HG03066 (cell line): ENCODE data around the gene LDB3.

Experiments
- ATAC-seq: cut with Tn5 transposase; IDR thresholded peaks from one replicate; pipeline ENCODE4 v1.9.1; 2021; ENCODE audit warnings: low read depth; ENCODE audit not compliant: unreplicated experiment

Gene LDB3

GRCh38 chr10:86756511-86757112, 88.3 kb downstream of the LDB3 start, which contains the start of gene BMPR1A:
Gene BMPR1A, plus strand, starts transcription at chr10:86756619. Its CDS starts 119,400 bp downstream, at chr10:86876019.
- ATAC-seq: peak; percentile 31

DNA sequence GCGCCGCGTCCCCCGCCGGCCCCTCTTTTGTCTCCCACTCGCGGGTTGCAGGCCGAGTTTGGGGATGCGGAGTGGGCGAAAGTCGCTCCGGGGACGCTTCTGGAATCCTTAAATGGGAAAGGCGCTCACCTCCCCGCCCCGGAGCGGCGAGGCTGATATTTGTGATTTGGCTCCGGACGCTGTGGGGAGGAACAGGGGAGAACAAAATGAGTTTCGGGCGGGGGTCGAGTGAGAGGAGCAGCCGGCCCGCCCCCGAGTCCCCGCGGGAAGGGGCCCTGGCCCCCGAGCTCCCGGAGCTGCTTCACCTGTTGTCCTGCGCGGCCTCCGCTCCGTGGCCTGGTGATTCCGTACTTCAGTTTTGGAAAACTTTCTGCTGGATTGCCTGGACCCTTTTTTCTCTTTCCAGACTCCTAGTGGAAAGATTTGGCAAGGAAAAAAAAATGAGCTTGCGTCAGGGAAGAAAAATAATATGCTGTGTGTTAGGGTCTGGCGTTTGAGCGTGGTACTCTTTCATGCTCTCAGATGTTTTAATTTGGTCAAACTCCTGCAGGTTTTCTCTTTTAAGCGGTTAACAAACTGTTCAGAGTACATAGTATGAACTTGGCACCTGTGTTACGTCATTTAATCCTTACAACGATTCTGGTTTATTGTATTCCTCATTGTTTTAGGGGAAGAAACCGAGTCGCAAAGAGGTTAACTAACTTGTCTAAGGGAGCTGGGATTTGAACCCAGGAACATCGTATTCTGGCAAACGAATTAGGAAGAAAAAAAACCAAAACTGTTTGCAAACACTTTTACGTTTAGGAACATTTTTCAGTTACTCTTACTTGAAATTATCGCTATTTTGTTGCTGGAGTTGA, 89.0 kb downstream of the LDB3 start:
- ATAC-seq: no peak

DNA sequence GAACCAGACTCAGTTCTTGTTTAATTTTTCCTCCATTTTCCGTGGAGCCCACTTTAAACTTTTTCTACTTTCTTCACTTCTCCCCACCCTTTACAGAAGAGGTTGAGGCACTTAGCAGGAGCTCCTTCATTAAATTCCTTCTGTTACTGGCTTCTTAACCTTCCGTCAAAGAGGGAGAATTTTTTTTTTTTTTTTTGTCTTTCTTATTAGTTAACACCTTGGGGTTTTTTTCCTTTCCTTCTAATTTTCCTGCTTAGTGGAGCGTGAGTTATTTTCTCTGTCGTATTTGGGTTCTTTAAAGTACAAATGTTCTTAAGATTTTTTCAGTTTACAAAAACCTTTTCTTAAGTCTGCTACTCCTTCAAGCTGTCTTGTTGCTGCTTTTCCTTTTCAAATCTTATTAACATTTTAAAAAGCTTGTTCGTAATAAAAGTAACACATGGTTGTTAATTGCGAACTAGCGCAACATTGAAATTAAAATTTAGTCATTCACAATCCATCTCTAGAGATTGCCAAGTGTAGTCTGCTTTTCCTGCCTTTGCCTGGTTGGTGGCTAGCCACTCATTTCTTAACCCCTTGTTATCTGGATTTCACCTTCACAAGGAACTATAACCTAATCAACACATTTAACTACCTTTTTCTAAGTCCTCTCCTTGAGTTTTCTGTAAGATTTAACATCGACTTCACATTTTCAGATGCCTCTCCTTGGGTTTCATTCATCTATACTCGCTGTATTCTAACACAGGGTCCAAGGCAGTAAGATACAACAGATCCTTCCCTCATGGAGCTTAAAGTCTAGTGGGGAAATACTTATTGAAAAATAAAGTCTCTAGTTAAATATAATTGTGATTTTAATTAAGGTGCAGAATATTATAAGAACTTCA, 90.1 kb downstream of the LDB3 start:
- no peak for ATAC-seq

DNA sequence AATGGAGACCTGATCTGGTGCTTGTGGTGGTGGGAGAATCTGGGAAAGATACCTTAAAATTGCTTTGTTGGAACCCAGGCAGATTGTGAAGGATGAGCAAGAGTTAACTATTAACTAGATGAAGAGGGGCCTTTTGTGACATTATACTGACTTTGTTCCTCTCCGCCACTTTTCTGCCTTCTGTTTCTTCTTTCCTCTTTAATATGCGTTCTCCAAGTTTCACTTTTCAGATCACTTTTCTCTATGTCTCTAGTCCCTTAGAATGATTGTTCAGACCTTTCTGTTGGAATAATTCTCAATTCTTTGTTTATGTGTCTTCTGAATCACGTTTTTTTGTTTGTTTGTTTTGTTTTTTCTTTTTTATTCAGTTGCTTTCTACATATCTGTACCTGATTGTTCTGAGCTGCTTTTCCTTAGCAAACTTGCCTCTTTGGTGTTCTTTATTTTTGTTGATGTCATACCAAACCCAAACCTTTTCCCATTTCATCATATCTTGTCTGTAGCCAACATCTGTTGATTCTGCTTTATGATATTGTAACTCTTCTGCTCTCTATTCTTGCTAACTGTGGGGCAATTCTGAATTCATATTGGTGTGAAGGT, 90.9 kb downstream of the LDB3 start:
- ATAC-seq: no peak

DNA sequence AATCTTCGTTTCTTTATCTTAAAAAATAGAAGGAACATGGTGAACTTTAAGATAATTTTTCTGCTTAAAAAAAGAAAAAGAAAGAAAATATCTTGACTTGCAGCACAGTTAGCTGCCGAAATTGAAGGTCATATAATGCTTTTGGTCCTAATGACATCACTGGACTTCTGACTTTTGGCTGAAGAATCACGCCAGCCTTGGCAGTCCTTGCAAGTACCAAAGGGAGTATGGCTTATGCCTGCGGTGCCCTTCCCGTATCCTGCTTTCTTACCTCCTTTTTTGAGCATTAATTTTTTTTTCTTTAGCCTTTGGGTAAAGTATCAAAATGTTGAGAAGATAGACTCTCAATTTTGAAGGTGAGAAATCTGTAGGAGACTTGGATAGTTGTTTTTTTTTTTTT, 95.1 kb downstream of the LDB3 start:
- no peak for ATAC-seq

DNA sequence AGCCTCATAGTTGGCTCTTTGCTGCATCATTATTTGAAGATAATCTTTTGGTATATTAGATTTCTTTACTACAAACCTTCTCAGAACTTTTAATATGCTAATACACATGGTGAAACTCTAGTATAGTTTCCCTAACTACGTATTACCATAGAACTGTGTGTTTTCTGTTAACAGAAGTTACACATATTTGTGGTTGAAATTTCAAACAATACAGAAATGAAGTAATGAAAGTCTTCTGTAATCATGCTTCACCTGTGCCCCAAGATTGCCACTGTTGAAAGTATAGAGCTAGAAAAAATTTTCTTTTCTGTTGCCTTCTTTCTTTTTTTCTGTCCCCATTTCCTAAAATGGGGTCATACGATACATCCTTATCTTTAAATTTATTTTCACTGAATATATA, 97.2 kb downstream of the LDB3 start:
- no peak for ATAC-seq

- ATAC-seq: no peak
Observed at GRCh38 chr10:86768412-86769062, 100.2 kb downstream of the LDB3 start.

GRCh38 chr10:86769991-86770390, 101.7 kb downstream of the LDB3 start:
- ATAC-seq: no peak

GRCh38 chr10:86770412-86770960, 102.2 kb downstream of the LDB3 start:
- no peak for ATAC-seq

DNA sequence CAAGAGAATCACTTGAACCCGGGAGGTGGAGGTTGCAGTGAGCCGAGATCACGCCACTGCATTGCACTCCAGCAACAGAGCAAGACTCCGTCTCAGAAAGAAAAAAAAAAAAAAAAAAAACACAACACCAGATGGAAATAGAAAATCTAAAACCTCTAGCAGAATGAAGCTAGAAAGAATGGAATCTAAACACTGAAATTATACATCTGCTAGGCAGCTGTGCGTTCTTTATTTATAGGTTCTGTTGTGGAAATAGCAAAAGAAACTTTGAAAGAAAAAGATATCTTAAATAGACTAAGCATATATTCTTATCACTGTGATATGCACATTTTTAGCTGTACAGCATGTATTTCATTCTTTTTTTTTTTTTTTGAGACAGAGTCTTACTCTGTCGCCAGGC, 105.2 kb downstream of the LDB3 start:
- ATAC-seq: no peak

DNA sequence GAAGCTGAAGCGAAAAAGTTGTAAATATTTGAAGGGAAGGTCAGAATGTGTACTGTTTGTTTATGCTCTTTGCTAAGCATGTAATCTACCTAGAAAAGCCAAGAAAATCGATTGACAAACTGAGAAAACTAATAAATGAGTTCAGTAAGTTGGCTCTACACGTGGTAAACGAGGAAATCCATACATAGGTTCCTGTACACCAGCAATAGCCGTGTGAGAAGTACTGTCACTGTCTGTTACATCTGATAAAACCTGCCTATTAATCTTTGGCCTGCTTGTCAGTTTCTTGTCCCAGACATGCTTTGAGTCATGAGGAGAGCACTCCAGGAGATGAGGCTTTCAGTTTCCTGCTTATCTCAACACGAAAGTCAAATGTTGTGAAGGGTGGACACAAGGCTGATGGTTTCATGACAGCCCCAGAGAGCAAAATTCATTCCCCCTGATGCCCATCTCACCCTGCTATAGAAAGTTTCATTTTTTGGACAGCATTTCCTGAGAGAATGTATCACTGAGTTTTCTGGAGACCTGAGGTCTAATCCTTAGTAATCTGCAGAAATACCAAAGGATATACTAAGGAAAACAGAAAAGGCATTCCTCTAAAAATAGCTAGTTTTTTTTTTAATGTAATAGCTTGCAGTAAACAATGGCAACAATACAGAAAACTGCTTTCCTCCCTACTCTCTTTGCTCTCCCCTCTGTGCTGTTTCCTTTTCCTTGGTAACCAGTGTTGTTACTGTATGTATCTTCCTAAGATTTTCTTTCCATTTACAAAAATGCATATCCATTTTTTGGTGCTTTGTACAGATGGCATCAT, 107.0 kb downstream of the LDB3 start:
- ATAC-seq: peak; percentile 81

GRCh38 chr10:86775870-86776180, 107.5 kb downstream of the LDB3 start:
- no peak for ATAC-seq

GRCh38 chr10:86779220-86780017, 111.1 kb downstream of the LDB3 start:
- ATAC-seq: no peak

- ATAC-seq: peak; percentile 70
Observed at GRCh38 chr10:86782701-86783418, 114.5 kb downstream of the LDB3 start.

GRCh38 chr10:86785037-86785436, 116.7 kb downstream of the LDB3 start:
- no peak for ATAC-seq
